Liver (tissue), 9 donors: ENCODE data around the gene DCTPP1. TPM values are rescaled to one million over a fixed set of nuclear protein-coding genes. Genes with fewer than 3 reads are reported as not detected.

Experiments used
- DNase-seq: peaks from one replicate; pipeline ENCODE4 v3.0.0-alpha.2; 2017; ENCODE audit warnings: low spot score
- H3K27ac ChIP-seq, 2 donors: one replicate each; pipeline ENCODE4 v1.7.0; 2013; ENCODE audit warnings: inconsistent platforms in 2 of 2, low read length in 2 of 2, control low read depth in 1 of 2, low read depth in 1 of 2, mild to moderate bottlenecking in 1 of 2
- H3K27me3 ChIP-seq, 4 donors: one replicate each; pipeline versions ENCODE4 v1.6.1 to v1.7.0; 2013; ENCODE audit warnings: low read length in 3 of 4, inconsistent platforms in 1 of 4, mild to moderate bottlenecking in 1 of 4, moderate library complexity in 1 of 4; ENCODE audit not compliant: control insufficient read depth in 4 of 4, insufficient read depth in 4 of 4
- H3K36me3 ChIP-seq, 4 donors: one replicate each; pipeline versions ENCODE4 v1.6.1 to v1.7.0; 2013; ENCODE audit warnings: low read length in 3 of 4, mild to moderate bottlenecking in 3 of 4, low read depth in 1 of 4, moderate library complexity in 1 of 4; ENCODE audit not compliant: control insufficient read depth in 4 of 4, insufficient read depth in 3 of 4
- H3K4me1 ChIP-seq, 4 donors: one replicate each; pipeline versions ENCODE4 v1.6.1 to v1.7.0; 2013; ENCODE audit warnings: low read length in 3 of 4, mild to moderate bottlenecking in 3 of 4, moderate library complexity in 1 of 4; ENCODE audit not compliant: control insufficient read depth in 4 of 4, insufficient read depth in 4 of 4
- H3K4me3 ChIP-seq, 3 donors: one replicate each; pipeline versions ENCODE4 v1.6.1 to v1.7.0; 2013; ENCODE audit warnings: low read length in 3 of 3, control low read depth in 1 of 3, low read depth in 1 of 3, mild to moderate bottlenecking in 1 of 3
- H3K9ac ChIP-seq, 2 donors: one replicate each; pipeline ENCODE4 v1.7.0; 2013; ENCODE audit warnings: low read length in 2 of 2, mild to moderate bottlenecking in 2 of 2, moderate library complexity in 2 of 2, control low read depth in 1 of 2, low read depth in 1 of 2
- H3K9me3 ChIP-seq, 4 donors: one replicate each; pipeline versions ENCODE4 v1.6.1 to v1.7.0; 2013; ENCODE audit warnings: low read length in 3 of 4; ENCODE audit not compliant: control insufficient read depth in 4 of 4
- CTCF ChIP-seq: fragments of 150-350 bp; IDR thresholded peaks from 2 replicates; pipeline ENCODE4 v1.5.1; 2017; ENCODE audit warnings: improper control_type of control experiment, low read depth, low read length; ENCODE audit not compliant: missing input control
- EGR1 ChIP-seq, 2 donors: IDR thresholded peaks; 2 replicates each; pipeline ENCODE4 v1.6.1; 2016 to 2018; ENCODE audit warnings: antibody characterized with exemption in 2 of 2, low read depth in 2 of 2
- FOXA1 ChIP-seq: IDR thresholded peaks from 2 replicates; pipeline ENCODE4 v1.6.1; 2016; ENCODE audit warnings: antibody characterized with exemption
- FOXA2 ChIP-seq: IDR thresholded peaks from 2 replicates; pipeline ENCODE4 v1.6.1; 2016; ENCODE audit warnings: antibody characterized with exemption
- GABPA ChIP-seq, 2 donors: IDR thresholded peaks in 1 of 2; conservative IDR thresholded peaks in 1 of 2; 2 replicates each; pipeline ENCODE4 v1.6.1; 2016; ENCODE audit warnings: antibody characterized with exemption in 2 of 2, mild to moderate bottlenecking in 1 of 2, moderate library complexity in 1 of 2
- HNF4A ChIP-seq, 2 donors: conservative IDR thresholded peaks; 2 replicates each; pipeline ENCODE4 v1.6.1; 2016; ENCODE audit warnings: antibody characterized with exemption in 2 of 2, mild to moderate bottlenecking in 2 of 2
- HNF4G ChIP-seq: IDR thresholded peaks from 2 replicates; pipeline ENCODE4 v1.6.1; 2016; ENCODE audit warnings: antibody characterized with exemption
- JUND ChIP-seq, 2 donors: IDR thresholded peaks; 2 replicates each; pipeline ENCODE4 v1.6.1; 2016; ENCODE audit warnings: antibody characterized with exemption in 2 of 2
- NR2F2 ChIP-seq: IDR thresholded peaks from 2 replicates; pipeline ENCODE4 v1.6.1; 2016; ENCODE audit warnings: antibody characterized with exemption
- RAD21 ChIP-seq, 2 donors: IDR thresholded peaks; 2 replicates each; pipeline ENCODE4 v1.6.1; 2016; ENCODE audit warnings: antibody characterized with exemption in 2 of 2, mild to moderate bottlenecking in 2 of 2
- RXRA ChIP-seq, 2 donors: IDR thresholded peaks; 2 replicates each; pipeline ENCODE4 v1.6.1; 2017 to 2018; ENCODE audit warnings: antibody characterized with exemption in 2 of 2, mild to moderate bottlenecking in 1 of 2
- SP1 ChIP-seq: IDR thresholded peaks from 2 replicates; pipeline ENCODE4 v1.6.1; 2018; ENCODE audit warnings: antibody characterized with exemption, mild to moderate bottlenecking
- ZBTB33 ChIP-seq: IDR thresholded peaks from 2 replicates; pipeline ENCODE4 v1.6.1; 2016; ENCODE audit warnings: antibody characterized with exemption
- WGBS: extraction: QIAGEN DNeasy Blood & Tissue Kit; methylation state at CpG from one replicate; pipeline ENCODE4 v1.1.7; 2013; 5-methylcytosine and 5-hydroxymethylcytosine counted together
- polyA plus RNA-seq, 2 donors: library from polyadenylated mRNA; stranded (reverse) in 1 of 2; unstranded in 1 of 2; fragments of 200-250 nt in 1 of 2; fragments of >200 nt in 1 of 2; fragmentation: Nextera tagmentation in 1 of 2; extraction: Ambion mirVana in 1 of 2; gene quantifications; one replicate each; pipeline versions ENCODE4 v1.2.1 to v1.2.3, GENCODE V29; 2013 to 2015
- total RNA-seq, 2 donors: library from RNA; depleted of rRNA; stranded (reverse); fragments of >200 nt; gene quantifications; one replicate each; pipeline ENCODE4 v1.2.3, GENCODE V29; 2014
- TF ChIP-seq, protein P1 (sequence below): IDR thresholded peaks from 2 replicates; pipeline ENCODE4 v1.6.1; 2016; ENCODE audit warnings: antibody characterized with exemption
- TF ChIP-seq, protein P2 (sequence below): IDR thresholded peaks from 2 replicates; pipeline ENCODE4 v1.6.1; 2016; ENCODE audit warnings: antibody characterized with exemption
- TF ChIP-seq, protein P3 (sequence below): IDR thresholded peaks from 2 replicates; pipeline ENCODE4 v1.6.1; 2016; ENCODE audit warnings: antibody characterized with exemption, mild to moderate bottlenecking
- donor health status: healthy.
- donor health status: healthy.
- donor health status: healthy.
- donor health status: healthy.
- donor health status: healthy.

The DCTPP1 gene
- total and polyA plus RNA-seq, 4 donors: 6.0 to 18.8 (median 15.0) TPM

GRCh38 chr16:30397776-30398660, 31.8 kb downstream of the DCTPP1 start:
- no peak overlapping the region for H3K4me3 ChIP-seq
- H3K9me3 ChIP-seq: no peaks in the 10 kb centered on the region
- H3K27ac ChIP-seq: no peak overlapping the region
- WGBS: 94% methylated on average over 42 of the region's 42 CpGs
- TF ChIP-seq, protein P1, sequence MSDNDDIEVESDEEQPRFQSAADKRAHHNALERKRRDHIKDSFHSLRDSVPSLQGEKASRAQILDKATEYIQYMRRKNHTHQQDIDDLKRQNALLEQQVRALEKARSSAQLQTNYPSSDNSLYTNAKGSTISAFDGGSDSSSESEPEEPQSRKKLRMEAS: no peak
- TF ChIP-seq, protein P2, sequence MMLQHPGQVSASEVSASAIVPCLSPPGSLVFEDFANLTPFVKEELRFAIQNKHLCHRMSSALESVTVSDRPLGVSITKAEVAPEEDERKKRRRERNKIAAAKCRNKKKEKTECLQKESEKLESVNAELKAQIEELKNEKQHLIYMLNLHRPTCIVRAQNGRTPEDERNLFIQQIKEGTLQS: no peak
- no peak for TF ChIP-seq HNF4G
- no peak for TF ChIP-seq FOXA1
- TF ChIP-seq FOXA2: no peak
- no peak for TF ChIP-seq HNF4A (conservative IDR thresholded peaks at IDR 0.05)
- TF ChIP-seq RAD21 (IDR thresholded peaks at IDR 0.05): no peak
- TF ChIP-seq GABPA (IDR thresholded peaks at IDR 0.05 in 1 of 2, conservative IDR thresholded peaks at IDR 0.05 in 1 of 2): no peak
- no peak for TF ChIP-seq EGR1 (IDR thresholded peaks at IDR 0.05; ENCODE audit: low read depth in 2 of 2)
- TF ChIP-seq JUND (IDR thresholded peaks at IDR 0.05): no peak
- TF ChIP-seq SP1: no peak
- no peak for TF ChIP-seq NR2F2
- TF ChIP-seq ZBTB33: no peak
- TF ChIP-seq CTCF: no peak
- TF ChIP-seq, protein P3, sequence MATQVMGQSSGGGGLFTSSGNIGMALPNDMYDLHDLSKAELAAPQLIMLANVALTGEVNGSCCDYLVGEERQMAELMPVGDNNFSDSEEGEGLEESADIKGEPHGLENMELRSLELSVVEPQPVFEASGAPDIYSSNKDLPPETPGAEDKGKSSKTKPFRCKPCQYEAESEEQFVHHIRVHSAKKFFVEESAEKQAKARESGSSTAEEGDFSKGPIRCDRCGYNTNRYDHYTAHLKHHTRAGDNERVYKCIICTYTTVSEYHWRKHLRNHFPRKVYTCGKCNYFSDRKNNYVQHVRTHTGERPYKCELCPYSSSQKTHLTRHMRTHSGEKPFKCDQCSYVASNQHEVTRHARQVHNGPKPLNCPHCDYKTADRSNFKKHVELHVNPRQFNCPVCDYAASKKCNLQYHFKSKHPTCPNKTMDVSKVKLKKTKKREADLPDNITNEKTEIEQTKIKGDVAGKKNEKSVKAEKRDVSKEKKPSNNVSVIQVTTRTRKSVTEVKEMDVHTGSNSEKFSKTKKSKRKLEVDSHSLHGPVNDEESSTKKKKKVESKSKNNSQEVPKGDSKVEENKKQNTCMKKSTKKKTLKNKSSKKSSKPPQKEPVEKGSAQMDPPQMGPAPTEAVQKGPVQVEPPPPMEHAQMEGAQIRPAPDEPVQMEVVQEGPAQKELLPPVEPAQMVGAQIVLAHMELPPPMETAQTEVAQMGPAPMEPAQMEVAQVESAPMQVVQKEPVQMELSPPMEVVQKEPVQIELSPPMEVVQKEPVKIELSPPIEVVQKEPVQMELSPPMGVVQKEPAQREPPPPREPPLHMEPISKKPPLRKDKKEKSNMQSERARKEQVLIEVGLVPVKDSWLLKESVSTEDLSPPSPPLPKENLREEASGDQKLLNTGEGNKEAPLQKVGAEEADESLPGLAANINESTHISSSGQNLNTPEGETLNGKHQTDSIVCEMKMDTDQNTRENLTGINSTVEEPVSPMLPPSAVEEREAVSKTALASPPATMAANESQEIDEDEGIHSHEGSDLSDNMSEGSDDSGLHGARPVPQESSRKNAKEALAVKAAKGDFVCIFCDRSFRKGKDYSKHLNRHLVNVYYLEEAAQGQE: no peak
- no peak for TF ChIP-seq RXRA (IDR thresholded peaks at IDR 0.05)
- no peaks in the 10 kb centered on the region for H3K27me3 ChIP-seq
- DNase-seq: no peak
- H3K36me3 ChIP-seq: peaks cover 0 to 3% (median 1%) of the 10 kb centered on the region in 4 donors
- H3K4me1 ChIP-seq: peaks cover 8 to 37% (median 24%) of the 10 kb centered on the region in 4 donors
- no peak overlapping the region for H3K9ac ChIP-seq
